GM12801 (cell line): ENCODE data around the gene ATP13A2.

ENCODE experiments used
- CTCF ChIP-seq: IDR thresholded peaks from one replicate; pipeline ENCODE4 v1.5.1; 2011; ENCODE audit warnings: control low read depth; ENCODE audit not compliant: insufficient read length; ENCODE audit errors: extremely low read depth

The ATP13A2 gene

GRCh38 chr1:16954579-16954978 is 57.1 kb downstream of the ATP13A2 start:
- TF ChIP-seq CTCF: no peak

GRCh38 chr1:16946646-16947045 is 65.1 kb downstream of the ATP13A2 start:
- TF ChIP-seq CTCF: no peak

GRCh38 chr1:16944038-16944437 is 67.7 kb downstream of the ATP13A2 start:
- no peak for TF ChIP-seq CTCF

GRCh38 chr1:16938351-16939321 is 73.1 kb downstream of the ATP13A2 start:
- TF ChIP-seq CTCF: no peak
